ENCODE data around the gene IL1F10. TPM values are rescaled to one million over a fixed set of nuclear protein-coding genes. Genes with fewer than 3 reads are reported as not detected.

The IL1F10 gene
- total and polyA plus RNA-seq, 2 of the 8 experiments (the other 6 are each of a cell fraction or from before 2014, with no cell fraction given): not detected

DNA sequence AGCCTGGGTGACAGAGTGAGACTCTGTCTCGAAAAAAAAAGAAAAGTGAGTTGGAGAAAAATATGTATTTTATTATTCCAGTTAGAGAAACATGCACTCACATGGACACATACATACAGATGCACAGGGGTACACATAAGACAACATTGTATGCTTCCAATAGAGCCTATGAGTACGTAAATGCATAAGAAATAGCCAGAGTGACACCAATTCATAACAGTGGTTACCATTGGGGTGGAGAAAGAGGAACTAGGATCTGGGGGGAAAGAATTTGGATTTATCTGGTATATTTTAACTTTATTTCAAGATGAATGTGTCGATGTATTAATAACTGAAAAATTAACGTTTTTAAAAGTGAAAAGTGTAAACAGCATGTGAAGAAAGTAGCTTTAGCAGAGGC, 46.5 kb upstream of the IL1F10 start:
- Histone ChIP-seq H2BK15ac (ENCODE audit: low read length) (no peak overlapping the region), H3K4ac (replicated peaks; ENCODE audit: insufficient read length, low read depth, low read length) (no peak overlapping the region), H2BK120ac (replicated peaks; ENCODE audit: low read depth, low read length) (no peak overlapping the region), H2AFZ (ENCODE audit: low read length) (no peak overlapping the region), H3K4me3 (ENCODE audit: extremely low read depth in 1 of 4, insufficient read depth in 2 of 4, low read depth in 3 of 4, low read length in 4 of 4) (no peak overlapping the region), H3K36me3 (ENCODE audit: control insufficient read depth in 2 of 4, insufficient read depth in 4 of 4, low read length in 3 of 4) (no peaks in the 10 kb centered on the region), H3K14ac (ENCODE audit: insufficient read length) (no peak overlapping the region), H3K9me3 (ENCODE audit: insufficient read depth in 2 of 2, low read depth in 1 of 2, low read length in 1 of 2) (peaks cover 0 to 4% of the 10 kb centered on the region in 2 experiments; a peak in 1 of 4 replicates), H4K5ac (ENCODE audit: insufficient read length, low read depth, low read length) (no peak overlapping the region), H3K23me2 (ENCODE audit: low read depth, low read length) (no peaks in the 10 kb centered on the region), H4K91ac (replicated peaks; ENCODE audit: insufficient read length, low read length) (no peak overlapping the region), H2BK5ac (ENCODE audit: low read depth, low read length) (no peak overlapping the region), H2BK12ac (ENCODE audit: low read depth, low read length) (no peak overlapping the region), H3K9ac (replicated peaks in 1 of 4; ENCODE audit: extremely low read depth in 1 of 4, low read depth in 3 of 4, low read length in 3 of 4) (no peak overlapping the region), H3K4me2 (ENCODE audit: insufficient read depth in 1 of 2, low read depth in 2 of 2, low read length in 2 of 2) (no peak overlapping the region), H3K23ac (ENCODE audit: insufficient read length) (no peak overlapping the region), H3K79me2 (ENCODE audit: control insufficient read depth in 1 of 2, insufficient read depth in 2 of 2, low read length in 2 of 2) (no peaks in the 10 kb centered on the region), H3K18ac (ENCODE audit: extremely low read depth, low read length) (no peak overlapping the region), H3K4me1 (replicated peaks in 1 of 4; ENCODE audit: control insufficient read depth in 3 of 4, insufficient read depth in 4 of 4, low read length in 3 of 4) (no peaks in the 10 kb centered on the region), H4K8ac (ENCODE audit: extremely low read depth, insufficient read depth, low read length) (no peak overlapping the region), H3K56ac (replicated peaks; ENCODE audit: insufficient read length, low read depth, low read length) (no peak overlapping the region), H4K20me1 (replicated peaks in 1 of 2; ENCODE audit: control insufficient read depth in 1 of 2, insufficient read depth in 2 of 2, low read length in 2 of 2) (no peaks in the 10 kb centered on the region), H2AK5ac (ENCODE audit: low read depth, low read length) (no peak overlapping the region), H2BK20ac (ENCODE audit: low read length) (no peak overlapping the region), H3K27ac (ENCODE audit: low read depth, low read length) (no peak overlapping the region), H3K27me3 (replicated peaks in 1 of 4; ENCODE audit: control insufficient read depth in 3 of 4, extremely low read depth in 1 of 4, insufficient read depth in 3 of 4, low read length in 3 of 4) (no peaks in the 10 kb centered on the region), H3K79me1 (ENCODE audit: low read depth, low read length) (no peaks in the 10 kb centered on the region)
- 66% methylated on average over 4 of the region's 4 CpGs; no CpG with 5 or more reads in 1 of the 2 experiments for WGBS, 2 experiments (ENCODE audit: extremely low coverage in 1 of 2, insufficient coverage in 1 of 2, insufficient read length in 1 of 2, insufficient replicate concordance in 2 of 2, low coverage in 1 of 2, low lambda C conversion rate in 2 of 2, missing lambda C conversion rate in 1 of 2)
- CTCF ChIA-PET (ENCODE audit: partially characterized antibody): interaction anchor here (0.9 to 1.1 kb wide), 2 partner anchors 59 to 177 kb away, joined by 3 to 4 read pairs; no protein-coding TSS in a partner anchor
- DNase-seq (ENCODE audit: low read depth in 1 of 2, low spot score in 2 of 2): no peak
- FAIRE-seq: no peak
- POLR2A ChIA-PET (ENCODE audit: partially characterized antibody): no interaction called here
- TF ChIP-seq POLR2AphosphoS5 (IDR thresholded peaks at IDR 0.05; ENCODE audit: low read depth, low read length) (no peak), CHD2 (IDR thresholded peaks at IDR 0.05; ENCODE audit: low read length) (no peak), ATF2 (IDR thresholded peaks at IDR 0.05; ENCODE audit: low read length) (no peak), MAFK (IDR thresholded peaks at IDR 0.05; ENCODE audit: low read depth, low read length) (no peak), TAF7 (optimal IDR thresholded peaks at IDR 0.05; ENCODE audit: borderline replicate concordance, low read depth, low read length) (no peak), SP1 (IDR thresholded peaks at IDR 0.05; ENCODE audit: low read depth, low read length) (no peak), SRF (IDR thresholded peaks at IDR 0.05; ENCODE audit: low read depth, low read length) (no peak), HDAC2 (IDR thresholded peaks at IDR 0.05; ENCODE audit: borderline replicate concordance in 1 of 2, low read depth in 2 of 2, low read length in 2 of 2) (no peak)
- TF ChIP-seq, protein P1, sequence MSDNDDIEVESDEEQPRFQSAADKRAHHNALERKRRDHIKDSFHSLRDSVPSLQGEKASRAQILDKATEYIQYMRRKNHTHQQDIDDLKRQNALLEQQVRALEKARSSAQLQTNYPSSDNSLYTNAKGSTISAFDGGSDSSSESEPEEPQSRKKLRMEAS (IDR thresholded peaks at IDR 0.05): no peak
- TF ChIP-seq, protein P2, sequence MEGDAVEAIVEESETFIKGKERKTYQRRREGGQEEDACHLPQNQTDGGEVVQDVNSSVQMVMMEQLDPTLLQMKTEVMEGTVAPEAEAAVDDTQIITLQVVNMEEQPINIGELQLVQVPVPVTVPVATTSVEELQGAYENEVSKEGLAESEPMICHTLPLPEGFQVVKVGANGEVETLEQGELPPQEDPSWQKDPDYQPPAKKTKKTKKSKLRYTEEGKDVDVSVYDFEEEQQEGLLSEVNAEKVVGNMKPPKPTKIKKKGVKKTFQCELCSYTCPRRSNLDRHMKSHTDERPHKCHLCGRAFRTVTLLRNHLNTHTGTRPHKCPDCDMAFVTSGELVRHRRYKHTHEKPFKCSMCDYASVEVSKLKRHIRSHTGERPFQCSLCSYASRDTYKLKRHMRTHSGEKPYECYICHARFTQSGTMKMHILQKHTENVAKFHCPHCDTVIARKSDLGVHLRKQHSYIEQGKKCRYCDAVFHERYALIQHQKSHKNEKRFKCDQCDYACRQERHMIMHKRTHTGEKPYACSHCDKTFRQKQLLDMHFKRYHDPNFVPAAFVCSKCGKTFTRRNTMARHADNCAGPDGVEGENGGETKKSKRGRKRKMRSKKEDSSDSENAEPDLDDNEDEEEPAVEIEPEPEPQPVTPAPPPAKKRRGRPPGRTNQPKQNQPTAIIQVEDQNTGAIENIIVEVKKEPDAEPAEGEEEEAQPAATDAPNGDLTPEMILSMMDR (IDR thresholded peaks at IDR 0.05; ENCODE audit: control extremely low read depth in 1 of 3, insufficient read depth in 1 of 3, low read depth in 1 of 3, low read length in 3 of 3): no peak
